ENCODE measurements around the gene STYK1.

GRCh38 chr12:10635306-10635705, 38.5 kb downstream of the STYK1 start:
- TF ChIP-seq YY1 (IDR thresholded peaks at IDR 0.05; ENCODE audit: insufficient read depth, insufficient read length) (no peak), SUZ12 (IDR thresholded peaks at IDR 0.05; ENCODE audit: extremely low read depth, insufficient read depth, insufficient read length) (no peak)

Data from NT2/D1 (cell line).